Measurements from ENCODE around the gene KYNU. TPM values are rescaled to one million over a fixed set of nuclear protein-coding genes. Genes with fewer than 3 reads are reported as not detected.

KYNU gene
- total RNA-seq, 1 donor from 2014 or later = not detected

GRCh38 chr2:142875652-142876051 lies 1.8 kb upstream of the KYNU start:
- Mint-ChIP-seq H3K9me3 (no peaks in the 10 kb centered on the region), H3K4me3 (no peak overlapping the region), H3K36me3 (no peaks in the 10 kb centered on the region), H3K4me1 (no peaks in the 10 kb centered on the region), H3K27ac (no peak overlapping the region), H3K27me3 (ENCODE audit: insufficient read depth, low read depth) (no peaks in the 10 kb centered on the region)
- H3K4me1 ChIP-seq = no peaks in the 10 kb centered on the region
- H3K9me3 ChIP-seq (ENCODE audit: low read depth) = no peaks in the 10 kb centered on the region
- no peak overlapping the region for H3K27ac ChIP-seq
- H3K9ac ChIP-seq = no peak overlapping the region
- H3K79me2 ChIP-seq (ENCODE audit: low read depth) = no peaks in the 10 kb centered on the region
- no peak overlapping the region for H3K4me2 ChIP-seq
- no peak for DNase-seq (ENCODE audit: low spot score)
- no peak for TF ChIP-seq EZH2 (IDR thresholded peaks at IDR 0.05)
- TF ChIP-seq, protein P1, sequence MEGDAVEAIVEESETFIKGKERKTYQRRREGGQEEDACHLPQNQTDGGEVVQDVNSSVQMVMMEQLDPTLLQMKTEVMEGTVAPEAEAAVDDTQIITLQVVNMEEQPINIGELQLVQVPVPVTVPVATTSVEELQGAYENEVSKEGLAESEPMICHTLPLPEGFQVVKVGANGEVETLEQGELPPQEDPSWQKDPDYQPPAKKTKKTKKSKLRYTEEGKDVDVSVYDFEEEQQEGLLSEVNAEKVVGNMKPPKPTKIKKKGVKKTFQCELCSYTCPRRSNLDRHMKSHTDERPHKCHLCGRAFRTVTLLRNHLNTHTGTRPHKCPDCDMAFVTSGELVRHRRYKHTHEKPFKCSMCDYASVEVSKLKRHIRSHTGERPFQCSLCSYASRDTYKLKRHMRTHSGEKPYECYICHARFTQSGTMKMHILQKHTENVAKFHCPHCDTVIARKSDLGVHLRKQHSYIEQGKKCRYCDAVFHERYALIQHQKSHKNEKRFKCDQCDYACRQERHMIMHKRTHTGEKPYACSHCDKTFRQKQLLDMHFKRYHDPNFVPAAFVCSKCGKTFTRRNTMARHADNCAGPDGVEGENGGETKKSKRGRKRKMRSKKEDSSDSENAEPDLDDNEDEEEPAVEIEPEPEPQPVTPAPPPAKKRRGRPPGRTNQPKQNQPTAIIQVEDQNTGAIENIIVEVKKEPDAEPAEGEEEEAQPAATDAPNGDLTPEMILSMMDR (IDR thresholded peaks at IDR 0.05) = no peak
- TF ChIP-seq EZH2phosphoT487 (IDR thresholded peaks at IDR 0.05) = no peak
- no peak overlapping the region for H2AFZ ChIP-seq (replicated peaks)
- no peaks in the 10 kb centered on the region for H3K36me3 ChIP-seq
- no peaks in the 10 kb centered on the region for H3F3A ChIP-seq (ENCODE audit: low read depth)
- no peaks in the 10 kb centered on the region for H4K20me1 ChIP-seq (ENCODE audit: low read depth)
- no peaks in the 10 kb centered on the region for H3K27me3 ChIP-seq
- H3K4me3 ChIP-seq = no peak overlapping the region

DNA sequence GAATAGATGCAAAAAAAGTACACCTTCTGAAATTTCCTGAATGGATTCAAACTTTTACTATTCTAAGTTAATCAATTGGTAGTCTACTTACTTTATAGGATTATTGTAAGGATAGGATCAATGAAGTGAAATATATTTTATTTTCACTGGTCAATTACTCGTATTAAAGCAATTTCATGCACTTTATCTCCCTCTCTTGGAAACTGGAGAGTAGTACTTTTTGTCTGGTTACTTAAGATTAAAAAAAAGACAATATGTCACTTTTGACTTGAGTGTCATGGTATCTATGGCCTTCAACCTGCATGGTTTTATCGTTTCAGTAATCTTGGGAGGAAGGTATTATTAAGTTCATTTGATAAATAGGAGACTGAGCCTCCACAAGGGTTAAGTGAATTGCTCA lies 1.0 kb upstream of the KYNU start:
- Histone ChIP-seq H3K36me3 (no peaks in the 10 kb centered on the region), H2AFZ (replicated peaks) (no peak overlapping the region), H3K4me3 (no peak overlapping the region), H4K20me1 (ENCODE audit: low read depth) (no peaks in the 10 kb centered on the region), H3K4me2 (no peak overlapping the region), H3K9me3 (ENCODE audit: low read depth) (no peaks in the 10 kb centered on the region), H3K27ac (no peak overlapping the region), H3K4me1 (no peaks in the 10 kb centered on the region), H3K27me3 (no peaks in the 10 kb centered on the region), H3K79me2 (ENCODE audit: low read depth) (no peaks in the 10 kb centered on the region), H3F3A (ENCODE audit: low read depth) (no peaks in the 10 kb centered on the region), H3K9ac (no peak overlapping the region)
- no peak for DNase-seq (ENCODE audit: low spot score)
- H3K27ac Mint-ChIP-seq = no peak overlapping the region
- TF ChIP-seq EZH2 (IDR thresholded peaks at IDR 0.05) = no peak
- no peaks in the 10 kb centered on the region for H3K27me3 Mint-ChIP-seq (ENCODE audit: insufficient read depth, low read depth)
- no peaks in the 10 kb centered on the region for H3K36me3 Mint-ChIP-seq
- H3K9me3 Mint-ChIP-seq = no peaks in the 10 kb centered on the region
- H3K4me3 Mint-ChIP-seq = no peak overlapping the region
- H3K4me1 Mint-ChIP-seq = no peaks in the 10 kb centered on the region

DNA sequence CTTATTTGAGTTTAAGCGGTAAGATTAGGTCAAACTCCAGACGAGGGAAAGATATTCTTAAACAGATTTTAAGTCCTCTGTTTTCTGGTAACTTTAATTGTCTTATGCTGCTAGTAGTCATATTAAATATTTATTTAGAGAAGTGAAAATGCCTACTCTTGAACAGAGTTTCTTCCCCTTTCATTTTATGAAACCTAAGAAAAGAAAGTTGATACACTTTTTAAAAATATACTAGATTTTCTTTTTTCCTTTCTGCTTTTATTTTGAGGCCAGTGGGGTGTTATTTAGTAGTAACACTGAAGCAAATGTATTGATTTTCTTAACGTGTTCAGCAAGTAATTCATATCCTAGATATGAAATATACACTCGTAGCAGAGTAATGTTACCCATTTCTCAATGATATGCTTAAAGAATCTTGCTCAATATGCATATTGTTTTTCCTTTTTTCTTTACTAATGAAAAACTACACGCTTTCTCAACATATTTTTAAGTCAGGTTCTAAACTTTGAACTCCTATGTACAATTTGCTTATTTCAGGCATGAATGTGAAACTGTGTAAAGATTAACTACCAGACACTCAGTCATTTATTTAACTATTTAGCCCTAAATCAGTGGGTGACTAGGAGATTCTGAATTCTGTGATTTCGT lies 691 bp downstream of the KYNU start:
- Mint-ChIP-seq H3K4me1 (no peaks in the 10 kb centered on the region), H3K36me3 (no peaks in the 10 kb centered on the region), H3K27ac (no peak overlapping the region), H3K27me3 (ENCODE audit: insufficient read depth, low read depth) (no peaks in the 10 kb centered on the region), H3K4me3 (no peak overlapping the region), H3K9me3 (no peaks in the 10 kb centered on the region)
- Histone ChIP-seq H3K79me2 (ENCODE audit: low read depth) (no peaks in the 10 kb centered on the region), H3F3A (ENCODE audit: low read depth) (no peaks in the 10 kb centered on the region), H3K9me3 (ENCODE audit: low read depth) (no peaks in the 10 kb centered on the region), H3K27ac (no peak overlapping the region), H3K9ac (no peak overlapping the region), H3K4me1 (no peaks in the 10 kb centered on the region), H3K4me3 (no peak overlapping the region), H3K27me3 (no peaks in the 10 kb centered on the region), H3K36me3 (no peaks in the 10 kb centered on the region), H4K20me1 (ENCODE audit: low read depth) (no peaks in the 10 kb centered on the region), H2AFZ (replicated peaks) (no peak overlapping the region), H3K4me2 (no peak overlapping the region)
- DNase-seq (ENCODE audit: low spot score) = no peak
- TF ChIP-seq EZH2 (IDR thresholded peaks at IDR 0.05) = no peak
- no peak for TF ChIP-seq EZH2phosphoT487 (IDR thresholded peaks at IDR 0.05)
- TF ChIP-seq, protein P1 (IDR thresholded peaks at IDR 0.05) = no peak

- DNase-seq (ENCODE audit: low spot score) = no peak
- Mint-ChIP-seq H3K4me1 (no peaks in the 10 kb centered on the region), H3K36me3 (no peaks in the 10 kb centered on the region), H3K9me3 (no peaks in the 10 kb centered on the region), H3K27ac (no peak overlapping the region), H3K4me3 (no peak overlapping the region), H3K27me3 (ENCODE audit: insufficient read depth, low read depth) (no peaks in the 10 kb centered on the region)
- H3F3A ChIP-seq (ENCODE audit: low read depth) = no peaks in the 10 kb centered on the region
- H3K36me3 ChIP-seq = no peaks in the 10 kb centered on the region
- H3K4me1 ChIP-seq = no peaks in the 10 kb centered on the region
- no peak overlapping the region for H2AFZ ChIP-seq (replicated peaks)
- H3K79me2 ChIP-seq (ENCODE audit: low read depth) = no peaks in the 10 kb centered on the region
- H3K4me2 ChIP-seq = no peak overlapping the region
- TF ChIP-seq EZH2phosphoT487 (IDR thresholded peaks at IDR 0.05) (no peak), EZH2 (IDR thresholded peaks at IDR 0.05) (no peak)
- TF ChIP-seq, protein P1 (IDR thresholded peaks at IDR 0.05) = no peak
- no peak overlapping the region for H3K27ac ChIP-seq
- no peak overlapping the region for H3K9ac ChIP-seq
- no peaks in the 10 kb centered on the region for H4K20me1 ChIP-seq (ENCODE audit: low read depth)
- no peak overlapping the region for H3K4me3 ChIP-seq
- no peaks in the 10 kb centered on the region for H3K27me3 ChIP-seq
- H3K9me3 ChIP-seq (ENCODE audit: low read depth) = no peaks in the 10 kb centered on the region
These were observed 1.7 kb downstream of the KYNU start for GRCh38 chr2:142879151-142879550.

Data from neural progenitor cell (in vitro differentiated cells).